Measurements from ENCODE around the gene NDST4.
"Not testable (repeated sequence)": the region's sequence is repeated elsewhere in the genome, so short reads cannot be mapped to it uniquely, and the experiment has no call there.

NDST4 gene

GRCh38 chr4:115053313-115053712 is 60.1 kb downstream of the NDST4 start:
- no peak for DNase-seq

- DNase-seq = no peak
These were observed 70.9 kb downstream of the NDST4 start for GRCh38 chr4:115042496-115042895.

DNA sequence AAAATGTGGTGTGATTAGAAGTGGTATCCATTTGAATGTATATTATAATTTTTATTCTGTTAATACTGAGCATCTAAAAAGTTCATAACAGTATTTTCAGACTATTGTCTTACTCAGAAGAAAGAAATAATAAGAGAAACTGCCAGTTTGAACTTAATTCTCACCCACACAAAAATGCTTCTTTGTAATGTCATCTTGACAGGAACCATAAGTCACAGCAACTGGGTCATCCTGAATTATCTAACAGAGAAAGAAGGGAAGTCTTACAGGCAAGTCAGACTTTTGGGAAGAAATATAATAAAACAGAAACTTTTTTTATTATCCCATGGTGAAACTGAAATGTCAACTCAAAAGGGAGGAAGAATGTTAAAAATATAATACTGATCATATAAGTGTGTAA is 83.1 kb downstream of the NDST4 start:
- DNase-seq = no peak

- DNase-seq = no peak
These were observed 84.6 kb downstream of the NDST4 start for GRCh38 chr4:115028682-115029410.

- no peak for DNase-seq
These were observed 113.5 kb downstream of the NDST4 start for GRCh38 chr4:114999880-115000279.

GRCh38 chr4:114998316-114998715 is 115.1 kb downstream of the NDST4 start:
- no peak for DNase-seq

GRCh38 chr4:114997576-114998247 is 115.7 kb downstream of the NDST4 start:
- no peak for DNase-seq

DNA sequence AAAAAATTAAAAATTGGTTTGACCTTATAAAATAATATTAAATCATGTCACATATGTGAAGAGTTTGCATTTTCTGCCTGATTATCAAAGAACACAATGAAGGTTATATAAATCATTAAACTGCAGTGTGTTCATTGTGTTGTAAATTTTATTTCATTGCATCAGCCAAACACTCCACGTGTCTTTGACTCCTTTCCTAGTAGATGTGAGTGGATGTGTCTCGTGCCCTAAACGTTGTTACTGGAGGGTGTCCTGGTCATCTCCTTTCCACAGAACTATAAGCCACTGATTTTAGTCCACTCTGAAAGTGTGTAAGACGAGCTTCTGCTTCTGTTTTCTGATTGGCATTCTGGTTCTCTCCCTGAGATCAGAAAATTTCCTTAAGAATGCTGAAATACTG is 127.3 kb downstream of the NDST4 start:
- DNase-seq = no peak

GRCh38 chr4:114980932-114981708 is 132.3 kb downstream of the NDST4 start:
- no peak for DNase-seq

- DNase-seq = not testable (repeated sequence)
These were observed 133.0 kb downstream of the NDST4 start for GRCh38 chr4:114980399-114980798.

DNA sequence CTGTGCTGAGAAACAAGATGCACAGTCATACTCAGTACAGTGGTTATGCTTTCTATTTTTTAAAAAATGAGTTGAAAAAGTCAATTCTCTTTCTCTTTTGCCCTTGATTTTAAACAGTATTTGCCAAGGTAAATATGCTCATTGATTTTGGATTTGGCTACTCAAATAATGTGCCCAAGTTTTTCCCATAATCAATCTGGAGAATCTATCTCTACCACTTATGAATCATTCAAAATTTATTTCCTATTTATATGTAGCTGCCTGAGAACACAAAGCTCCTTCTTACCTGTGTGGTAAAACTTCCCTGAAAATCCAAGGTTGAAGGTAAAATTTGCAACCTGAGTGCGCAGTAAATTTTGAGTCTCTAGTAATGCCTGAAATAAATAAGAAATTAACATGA is 136.5 kb downstream of the NDST4 start:
- no peak for DNase-seq

GRCh38 chr4:114964026-114964425 is 149.4 kb downstream of the NDST4 start:
- DNase-seq = no peak

DNA sequence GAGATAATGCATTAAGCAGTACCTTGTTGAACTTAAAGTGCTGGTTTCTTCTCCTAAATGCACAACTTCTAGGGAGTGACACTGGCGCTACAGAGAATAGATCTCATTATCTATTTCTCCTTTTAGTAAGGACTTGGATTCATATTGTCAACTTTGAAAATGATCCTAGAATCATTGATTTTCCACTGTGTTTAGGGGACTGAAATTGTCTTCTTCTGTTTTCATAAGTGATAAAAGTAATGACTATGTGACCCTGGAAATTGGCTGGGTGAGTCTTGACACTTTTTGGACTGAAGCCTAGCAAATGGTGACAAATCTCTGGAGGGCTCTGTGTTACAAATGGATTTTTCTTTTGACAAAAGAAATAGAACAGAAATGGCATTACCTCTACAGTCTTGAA is 167.8 kb downstream of the NDST4 start:
- no peak for DNase-seq

DNA sequence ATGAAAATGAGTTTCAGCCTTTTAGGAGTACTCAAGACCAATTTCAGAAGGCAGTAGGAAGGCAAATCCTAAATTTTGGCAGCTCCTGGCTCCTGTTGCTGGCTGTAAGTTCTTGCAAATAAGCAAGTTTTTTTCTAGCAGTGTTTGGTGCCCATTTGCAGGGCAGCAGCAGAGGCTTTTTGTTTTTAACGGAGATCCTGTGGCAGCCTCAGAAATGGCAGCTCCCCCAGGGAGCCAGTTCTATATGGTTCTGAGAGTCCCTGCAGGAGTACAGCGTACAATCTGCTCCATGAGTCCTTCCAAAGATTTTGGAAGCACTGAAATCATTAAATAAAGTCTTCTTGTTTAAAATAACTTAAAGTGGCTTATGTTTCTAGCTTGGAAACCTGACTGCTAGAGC is 171.9 kb downstream of the NDST4 start:
- no peak for DNase-seq

- no peak for DNase-seq
These were observed 185.5 kb downstream of the NDST4 start for GRCh38 chr4:114927881-114928280.

GRCh38 chr4:114926583-114926982 is 186.8 kb downstream of the NDST4 start:
- no peak for DNase-seq

- no peak for DNase-seq
These were observed 189.1 kb downstream of the NDST4 start for GRCh38 chr4:114924311-114924710.

DNA sequence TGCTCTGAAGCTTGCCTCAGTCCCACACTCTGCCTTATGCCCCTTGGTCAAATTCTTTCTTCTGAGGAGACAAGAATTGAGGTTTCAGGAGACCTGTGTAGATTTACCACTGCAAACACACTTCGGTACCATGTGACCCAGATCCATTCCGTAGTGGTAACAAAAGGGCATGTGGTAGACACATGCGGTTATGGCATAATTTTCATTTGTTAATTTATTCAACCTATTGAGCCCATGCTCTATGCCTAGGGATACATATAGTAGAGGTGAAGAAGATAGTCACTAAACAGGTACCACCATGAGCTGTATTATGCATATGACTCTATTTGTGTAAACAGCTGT is 190.9 kb downstream of the NDST4 start:
- DNase-seq = no peak

DNA sequence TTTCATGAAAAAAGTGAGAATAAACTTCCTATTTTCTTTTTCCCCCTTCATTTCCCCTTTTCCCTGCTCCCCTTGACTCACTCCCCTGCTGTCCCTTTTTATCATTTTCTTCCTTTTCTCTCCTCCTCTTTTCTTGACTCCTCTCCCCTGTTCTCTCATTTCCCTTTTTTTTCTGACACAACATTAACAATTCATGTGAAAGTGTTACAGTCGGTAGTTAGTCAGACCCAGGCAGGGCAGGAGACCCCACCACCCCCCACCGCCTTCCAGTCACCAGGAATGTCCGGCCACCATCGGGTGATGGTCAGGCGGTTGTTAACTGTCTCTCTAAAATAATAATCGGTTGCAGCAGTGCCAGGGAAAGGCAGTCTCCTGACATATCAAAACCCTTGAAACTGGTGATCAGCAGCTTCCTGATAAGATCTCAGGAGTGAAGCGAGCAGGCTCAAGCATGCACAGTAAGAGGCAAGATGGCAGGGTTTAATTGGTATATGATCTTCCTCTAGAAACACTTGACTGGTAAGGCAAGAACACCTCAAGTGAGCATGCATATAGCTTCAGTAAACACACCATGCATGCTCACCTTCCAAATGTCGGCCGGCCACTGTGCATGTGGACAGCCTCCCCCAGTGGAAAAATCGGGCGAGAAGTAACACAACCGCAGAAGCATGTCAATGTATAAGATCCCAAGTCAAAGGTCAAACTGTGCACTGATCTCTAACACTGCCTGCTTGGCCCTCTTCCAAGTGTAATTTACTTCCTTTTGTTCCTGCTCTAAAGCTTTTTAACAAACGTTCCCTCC is 191.4 kb downstream of the NDST4 start:
- DNase-seq = no peak

GRCh38 chr4:114921191-114921590 is 192.2 kb downstream of the NDST4 start:
- no peak for DNase-seq

- DNase-seq = no peak
These were observed 202.3 kb downstream of the NDST4 start for GRCh38 chr4:114911111-114911510.

GRCh38 chr4:114907568-114907967 is 205.9 kb downstream of the NDST4 start:
- DNase-seq = no peak

GRCh38 chr4:114905017-114905416 is 208.4 kb downstream of the NDST4 start:
- no peak for DNase-seq
